GM12878 (cell line): ENCODE measurements around the gene CD2. TPM values are rescaled to one million over a fixed set of nuclear protein-coding genes. Genes with fewer than 3 reads are reported as not detected.

Experiments used
- ATAC-seq: fragments of 200-7000 bp; cut with Tn5 transposase; 3 replicates; pipeline ENCODE4 v1.9.1; 2020; ENCODE audit warnings: mild to moderate bottlenecking, moderate library complexity
- BruUV-seq: library from RNA; stranded (reverse); fragments of 400-500 nt; replicated peaks from 2 replicates; lab custom pipeline; 2021; lab: Mats Ljungman, UMichigan
- CTCF ChIA-PET: fragments of 300-600 bp; sonication (Branson Sonifier 250); formaldehyde crosslinking; extraction: SDS; loops from one replicate; lab custom pipeline; 2021; ENCODE audit warnings: inconsistent platforms; lab: Yijun Ruan, JAX
- POLR2A ChIA-PET: fragments of 350-600 bp; formaldehyde crosslinking; extraction: SDS; loops from one replicate; lab custom pipeline; 2021; ENCODE audit warnings: inconsistent platforms; lab: Charles Lee
- RAD21 ChIA-PET: fragments of 300-600 bp; sonication (Branson Sonifier 250); formaldehyde crosslinking; loops from one replicate; lab custom pipeline; 2023; ENCODE audit warnings: antibody characterized with exemption; ENCODE audit not compliant: unreplicated experiment; lab: Charles Lee
- SMC1A ChIA-PET: fragments of 300-600 bp; sonication (Branson Sonifier 250); formaldehyde crosslinking; loops from one replicate; lab custom pipeline; 2023; ENCODE audit not compliant: unreplicated experiment, uncharacterized antibody; lab: Charles Lee
- DNase-seq: peaks from one replicate; pipeline ENCODE4 v3.0.0-alpha.2; 2011; ENCODE audit warnings: low read depth, low spot score
- FAIRE-seq: peaks from 3 replicates; lab custom pipeline; 2011; peaks lifted over from hg19 to GRCh38; lab: Jason Lieb, UNC
- H2AFZ ChIP-seq: 2 replicates; pipeline ENCODE4 v1.6.0; 2011; ENCODE audit warnings: low read depth, low read length, control low read depth; ENCODE audit not compliant: control insufficient read depth
- H3K27ac ChIP-seq: 2 replicates; pipeline ENCODE4 v1.5.1; 2011; ENCODE audit warnings: control low read depth; ENCODE audit not compliant: control insufficient read depth, insufficient read depth
- H3K27me3 ChIP-seq, 2 experiments: replicated peaks in 1 of 2; 2 replicates each; pipeline versions ENCODE4 v1.6.0 to v1.6.1; 2011; ENCODE audit warnings: low read length in 1 of 2; ENCODE audit not compliant: control insufficient read depth in 2 of 2, insufficient read depth in 2 of 2
- H3K36me3 ChIP-seq, 2 experiments: 2 replicates each; pipeline ENCODE4 v1.5.1; 2011; ENCODE audit warnings: low read length in 1 of 2; ENCODE audit not compliant: control insufficient read depth in 2 of 2, insufficient read depth in 2 of 2
- H3K4me1 ChIP-seq: 2 replicates; pipeline ENCODE4 v1.6.1; 2011; ENCODE audit warnings: mild to moderate bottlenecking, low read length, moderate library complexity, mixed read lengths; ENCODE audit not compliant: control insufficient read depth, insufficient read depth
- H3K4me2 ChIP-seq: 2 replicates; pipeline ENCODE4 v1.6.0; 2011; ENCODE audit warnings: control low read depth; ENCODE audit not compliant: control insufficient read depth, insufficient read depth
- H3K4me3 ChIP-seq: fragments of 200-600 bp; sonication (generic); 2 replicates; pipeline ENCODE4 v1.5.1; 2016
- H3K79me2 ChIP-seq: 2 replicates; pipeline ENCODE4 v1.6.0; 2011; ENCODE audit warnings: low read length; ENCODE audit not compliant: control insufficient read depth, insufficient read depth
- H3K9ac ChIP-seq: 2 replicates; pipeline ENCODE4 v1.8.0; 2011; ENCODE audit warnings: low read length, control low read depth, mixed read lengths; ENCODE audit not compliant: control insufficient read depth, insufficient read depth
- H3K9me3 ChIP-seq: replicated peaks from 3 replicates; pipeline ENCODE4 v1.5.1; 2011; ENCODE audit warnings: mild to moderate bottlenecking, low read length; ENCODE audit not compliant: control insufficient read depth, insufficient read depth
- H4K20me1 ChIP-seq: 2 replicates; pipeline ENCODE4 v1.6.0; 2011; ENCODE audit not compliant: control insufficient read depth, insufficient read depth
- BCL3 ChIP-seq: IDR thresholded peaks from 2 replicates; pipeline ENCODE4 v1.6.1; 2011; ENCODE audit warnings: borderline replicate concordance, low read depth, mild to moderate bottlenecking, moderate library complexity, low read length; ENCODE audit not compliant: insufficient read depth, poor library complexity, severe bottlenecking
- BHLHE40 ChIP-seq, 2 experiments: fragments of 450-650 bp in 1 of 2; IDR thresholded peaks; 2 replicates each; pipeline ENCODE4 v1.6.1; 2011 to 2017; ENCODE audit warnings: low read depth in 2 of 2, borderline replicate concordance in 1 of 2, improper control_type of control experiment in 1 of 2, low read length in 1 of 2, mild to moderate bottlenecking in 1 of 2
- CEBPZ ChIP-seq: fragments of 150-350 bp; IDR thresholded peaks from 2 replicates; pipeline ENCODE4 v1.6.1; 2016; ENCODE audit warnings: low read depth, low read length
- EED ChIP-seq: sonication (generic); IDR thresholded peaks from 2 replicates; pipeline ENCODE4 v1.6.1; 2016; ENCODE audit warnings: antibody characterized with exemption, low read depth
- EGR1 ChIP-seq, 2 experiments: IDR thresholded peaks; 1 replicate in 1 of 2; 2 replicates in 1 of 2; pipeline ENCODE4 v1.6.1; 2011 to 2012; ENCODE audit warnings: low read depth in 2 of 2, low read length in 2 of 2, borderline replicate concordance in 1 of 2, mild to moderate bottlenecking in 1 of 2, moderate library complexity in 1 of 2
- ELK1 ChIP-seq: IDR thresholded peaks from 2 replicates; pipeline ENCODE4 v1.6.1; 2012; ENCODE audit warnings: low read depth, low read length, improper control_type of control experiment
- HDGF ChIP-seq: fragments of 450-650 bp; IDR thresholded peaks from 2 replicates; pipeline ENCODE4 v1.6.1; 2016; ENCODE audit warnings: antibody characterized with exemption
- MTA2 ChIP-seq: fragments of 450-650 bp; IDR thresholded peaks from 2 replicates; pipeline ENCODE4 v1.6.1; 2016; ENCODE audit warnings: low read depth, mild to moderate bottlenecking, moderate library complexity
- NKRF ChIP-seq: fragments of 450-650 bp; conservative IDR thresholded peaks from 2 replicates; pipeline ENCODE4 v1.6.1; 2017; ENCODE audit warnings: mild to moderate bottlenecking, moderate library complexity
- NR2F1 ChIP-seq: fragments of 450-650 bp; conservative IDR thresholded peaks from 2 replicates; pipeline ENCODE4 v1.6.1; 2017; ENCODE audit warnings: mild to moderate bottlenecking
- POU2F2 ChIP-seq: IDR thresholded peaks from 3 replicates; pipeline ENCODE4 v1.6.1; 2011; ENCODE audit warnings: low read depth, mild to moderate bottlenecking, low read length, borderline replicate concordance
- WGBS: methylation state at CpG from one replicate; pipeline ENCODE4 v1.1.6; 2016; ENCODE audit warnings: low lambda C conversion rate; ENCODE audit not compliant: insufficient replicate concordance, insufficient coverage; ENCODE audit errors: missing lambda C conversion rate; 5-methylcytosine and 5-hydroxymethylcytosine counted together
- in situ Hi-C: fragments of 300-500 bp; cut with MboI; formaldehyde crosslinking; loops from 9 replicates; pipeline ENCODE4 v1.14.3; 2018; ENCODE audit warnings: mixed read lengths
- intact Hi-C: fragments of 100-400 bp; cut with micrococcal nuclease; formaldehyde crosslinking; loops from one replicate; pipeline ENCODE4 v1.14.2; 2022; ENCODE audit not compliant: unreplicated experiment
- polyA plus RNA-seq, 11 experiments: library from polyadenylated mRNA; depleted of rRNA in 4 of 11; unstranded in 6 of 11; stranded (reverse) in 5 of 11; fragments of >200 nt; fragmentation: Nextera tagmentation in 4 of 11; fragmentation: Illumina TruSeq in 1 of 11; extraction: Ambion mirVana in 4 of 11; extraction: Trizol in 1 of 11; gene quantifications; 1 replicate in 1 of 11; 2 replicates in 10 of 11; pipeline versions ENCODE4 v1.2.1 to v1.2.3, GENCODE V29; 2011 to 2016; ENCODE audit warnings: inconsistent platforms in 2 of 11, missing spikeins in 2 of 11, low read depth in 1 of 11
- total RNA-seq, 4 experiments: library from RNA; depleted of rRNA in 3 of 4; stranded (reverse); fragments of >200 nt in 3 of 4; fragmentation: Illumina TruSeq in 1 of 4; extraction: Trizol in 1 of 4; gene quantifications; 2 replicates each; pipeline versions ENCODE4 v1.2.1 to v1.2.3, GENCODE V29; 2013 to 2021

The CD2 gene
- total and polyA plus RNA-seq, 10 of the 15 experiments (the other 5 are each of a cell fraction or from before 2014, with no cell fraction given) = 0.15 to 4.3 (median 2.8) TPM

- TF ChIP-seq HDGF (no peak), BHLHE40 (IDR thresholded peaks at IDR 0.05; ENCODE audit: borderline replicate concordance in 1 of 2, low read depth in 2 of 2, low read length in 1 of 2) (no peak)
These were observed 44.5 kb upstream of the CD2 start (continued) for GRCh38 chr1:116709666-116710167.

- RAD21 ChIA-PET = interaction anchor here (1.0 kb wide), 1 partner anchor 17 kb away, joined by 3 read pairs; no protein-coding TSS in a partner anchor
- Histone ChIP-seq H2AFZ (no peak overlapping the region), H3K36me3 (no peaks in the 10 kb centered on the region), H4K20me1 (no peaks in the 10 kb centered on the region; the same call in 1 of the 2 replicates), H3K79me2 (no peaks in the 10 kb centered on the region), H3K4me3 (no peak overlapping the region), H3K9ac (no peak overlapping the region), H3K27me3 (no peaks in the 10 kb centered on the region), H3K4me1 (no peaks in the 10 kb centered on the region), H3K4me2 (no peak overlapping the region), H3K27ac (no peak overlapping the region), H3K9me3 (no peaks in the 10 kb centered on the region)
- POLR2A ChIA-PET = interaction anchor here (1.0 kb wide), 1 partner anchor 314 kb away, joined by 4 read pairs; no protein-coding TSS in a partner anchor
- FAIRE-seq = no peak
- CTCF ChIA-PET = interaction anchor here (1.0 to 6.2 kb wide), 5 partner anchors 13 to 107 kb away, joined by 3 to 39 read pairs (median 4); no protein-coding TSS in a partner anchor
- intact Hi-C loops = no loop called here
- ATAC-seq = peak; percentile 42
- no TSS peak for BruUV-seq
- in situ Hi-C loops = no loop called here
- TF ChIP-seq NKRF (no peak), POU2F2 (no peak), BCL3 (no peak), EED (no peak), CEBPZ (no peak), MTA2 (no peak), ELK1 (no peak), EGR1 (IDR thresholded peaks at IDR 0.05; ENCODE audit: borderline replicate concordance in 1 of 2, low read depth in 2 of 2, low read length in 2 of 2) (no peak), NR2F1 (no peak)
- DNase-seq = no peak
- SMC1A ChIA-PET = interaction anchor here (0.7 kb wide), 1 partner anchor 9 kb away, joined by 3 read pairs; no protein-coding TSS in a partner anchor
- WGBS = 2% methylated on average over 2 of the region's 2 CpGs
These were observed 43.6 kb upstream of the CD2 start for GRCh38 chr1:116710420-116711262.
